ENCODE results near the gene SDHB.

The SDHB gene

DNA sequence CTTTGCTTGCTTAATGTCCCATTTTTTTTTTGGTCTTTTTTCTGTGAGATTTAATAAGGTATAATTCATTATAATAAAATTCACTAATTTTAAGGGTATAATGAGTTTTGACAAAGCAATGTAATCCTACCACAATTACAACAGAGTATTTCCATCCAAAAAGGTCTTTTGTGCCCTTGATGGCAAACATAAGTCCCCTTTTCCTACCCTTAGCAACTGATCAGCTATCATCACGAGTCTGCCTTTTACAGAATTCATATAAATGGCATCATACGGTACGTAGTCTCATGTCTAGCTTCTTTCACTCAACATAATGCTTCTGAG is 7.5 kb downstream of the SDHB start:
- DNase-seq (ENCODE audit: low read depth in 4 of 4, low spot score in 1 of 4): no peak

DNA sequence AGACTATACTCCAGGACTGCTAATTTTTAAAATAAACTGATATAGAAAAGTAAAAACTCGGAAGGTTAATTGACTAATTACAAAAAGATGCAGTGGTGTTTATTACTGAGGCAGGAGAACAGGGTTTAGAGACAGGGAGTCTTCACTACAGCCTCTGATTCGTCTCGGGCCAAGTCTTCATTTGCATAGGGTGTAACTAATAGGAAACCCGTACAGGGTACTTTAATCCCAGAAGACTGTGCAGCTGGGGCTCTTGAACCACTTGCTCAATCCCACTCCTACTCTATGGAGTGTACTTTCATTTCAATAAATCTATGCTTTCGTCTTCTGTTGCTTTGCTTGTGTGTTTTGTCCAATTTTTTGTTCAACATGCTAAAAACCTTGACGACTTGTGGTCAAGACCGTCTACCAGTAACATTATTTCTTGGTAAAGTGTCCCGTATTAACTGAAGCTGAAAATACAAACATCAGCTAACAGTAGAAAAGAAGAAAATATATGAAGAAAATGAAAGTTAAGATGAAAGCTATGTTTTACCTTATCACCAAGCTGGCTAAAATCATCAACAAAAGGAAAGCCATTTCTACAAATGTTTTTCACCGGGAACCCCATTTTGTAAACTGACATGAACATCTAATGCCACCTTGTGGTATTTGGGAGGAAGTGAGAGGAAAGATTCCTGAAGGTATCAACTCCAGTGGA is 8.0 kb downstream of the SDHB start:
- DNase-seq (ENCODE audit: low read depth in 4 of 4, low spot score in 1 of 4): no peak

DNA sequence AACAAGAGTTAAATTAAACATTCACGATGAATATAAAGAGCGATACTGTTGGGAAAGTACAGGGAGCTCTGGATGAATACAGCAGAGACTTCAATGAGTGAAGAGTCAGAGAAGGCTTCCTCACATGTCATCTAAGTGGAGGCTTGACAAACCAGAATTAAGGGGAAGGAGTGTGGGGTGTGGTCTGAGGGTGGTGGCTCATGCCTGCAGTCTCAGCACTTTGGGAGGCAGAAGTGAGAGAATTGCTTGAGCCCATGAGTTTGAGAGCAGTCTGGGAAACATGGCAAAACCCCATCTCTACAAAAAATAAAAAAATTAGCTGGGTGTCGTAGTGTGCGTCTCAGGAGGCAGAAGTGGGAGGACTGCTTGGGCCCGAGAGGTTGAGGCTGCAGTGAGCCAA is 8.7 kb downstream of the SDHB start:
- DNase-seq (ENCODE audit: low read depth in 4 of 4, low spot score in 1 of 4): no peak

DNA sequence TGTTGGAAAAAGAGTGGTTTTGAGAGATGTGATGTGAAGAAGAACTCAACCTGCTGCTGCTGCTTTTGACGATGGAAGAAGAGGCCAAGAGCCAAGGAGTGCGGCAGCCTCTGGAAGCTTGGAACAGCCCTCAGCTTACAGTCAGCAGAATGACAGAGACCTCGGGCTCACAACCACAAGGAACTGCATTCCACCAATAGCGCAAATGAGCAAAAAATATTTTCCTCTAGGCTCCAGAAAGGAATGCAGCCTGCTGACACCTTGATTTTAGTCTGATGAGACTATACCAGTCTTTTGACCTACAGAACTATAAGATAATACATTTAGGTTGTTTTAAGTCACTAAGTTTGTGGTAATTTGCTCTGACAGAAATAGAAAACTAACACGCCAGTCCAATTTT is 10.2 kb downstream of the SDHB start:
- no peak for DNase-seq (ENCODE audit: low read depth in 4 of 4, low spot score in 1 of 4)

DNA sequence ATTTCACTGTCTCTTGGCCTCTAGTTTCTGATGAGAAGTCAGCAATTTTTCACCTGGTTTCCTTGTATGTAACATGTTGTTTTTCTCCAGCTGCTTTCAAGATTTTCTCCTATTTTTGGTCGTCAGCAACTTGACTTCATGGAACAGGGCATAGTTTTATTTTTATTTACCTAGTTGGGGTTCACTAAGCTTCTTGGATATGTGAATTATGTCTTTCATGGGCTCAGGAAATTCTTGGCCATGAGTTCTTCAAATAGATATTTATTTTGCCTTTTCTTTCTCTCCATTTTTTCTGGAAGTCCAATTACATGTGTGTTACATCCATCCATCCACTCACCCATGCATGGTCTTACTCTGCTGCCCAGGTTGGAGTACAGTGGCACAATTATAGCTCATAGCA is 13.7 kb downstream of the SDHB start:
- no peak for DNase-seq (ENCODE audit: low read depth in 4 of 4, low spot score in 1 of 4)

DNA sequence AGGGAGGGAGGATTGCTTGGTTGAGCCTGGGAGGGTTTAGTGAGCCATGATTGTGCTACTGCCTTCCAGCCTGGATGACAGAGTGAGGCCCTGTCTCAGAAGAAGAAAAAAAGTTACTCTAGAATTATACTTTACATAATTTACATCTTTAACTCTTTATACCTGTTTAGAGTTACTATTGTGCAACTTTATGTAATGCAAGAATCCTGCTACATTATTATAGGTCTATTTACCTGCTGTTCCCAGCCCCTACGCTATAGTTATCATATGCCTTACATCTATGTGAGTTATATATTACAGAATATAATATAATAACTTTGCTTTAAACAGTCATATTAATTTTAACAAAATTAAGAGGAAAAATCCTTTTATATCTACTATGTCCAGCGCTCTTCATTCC is 14.3 kb downstream of the SDHB start:
- DNase-seq (ENCODE audit: low read depth in 4 of 4, low spot score in 1 of 4): no peak

DNA sequence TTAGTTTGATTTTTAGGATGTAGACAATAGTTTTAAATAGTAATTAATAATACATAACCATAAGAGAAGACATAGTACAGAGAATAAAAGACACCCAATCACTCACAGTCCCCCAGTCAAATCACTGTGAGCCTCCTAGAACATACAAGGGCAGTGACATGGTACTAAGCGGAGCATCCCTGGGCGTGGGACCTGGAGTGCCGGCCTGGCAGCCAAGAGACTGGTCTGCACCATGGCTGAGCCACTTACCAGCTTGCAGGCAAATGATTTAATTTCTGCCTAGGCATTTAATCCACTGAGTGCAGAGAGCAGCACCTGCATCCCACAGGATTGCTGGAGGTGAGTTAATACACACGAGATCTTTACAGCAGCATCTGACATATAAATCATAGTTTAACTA is 20.4 kb downstream of the SDHB start:
- DNase-seq (ENCODE audit: low read depth in 4 of 4, low spot score in 1 of 4): no peak

DNA sequence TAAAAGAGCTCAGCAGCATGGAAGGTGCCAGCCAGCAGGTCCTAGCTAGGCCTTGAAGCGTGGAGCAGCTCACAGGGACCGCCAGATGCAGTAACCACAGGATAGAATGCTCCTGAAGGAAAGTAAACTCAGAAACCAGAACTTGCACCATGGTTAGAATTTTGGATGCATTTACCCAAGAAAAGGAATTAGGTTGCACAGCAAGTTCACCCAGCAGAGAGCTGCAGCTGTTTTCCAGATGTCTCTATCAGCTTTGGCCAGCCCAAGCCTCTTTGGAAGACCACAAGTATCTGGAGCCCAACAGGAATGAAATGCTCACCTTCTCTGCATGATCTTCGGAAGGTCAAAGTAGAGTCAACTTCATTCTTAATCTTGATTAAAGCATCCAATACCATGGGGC is 21.1 kb downstream of the SDHB start:
- no peak for DNase-seq (ENCODE audit: low read depth in 4 of 4, low spot score in 1 of 4)

DNA sequence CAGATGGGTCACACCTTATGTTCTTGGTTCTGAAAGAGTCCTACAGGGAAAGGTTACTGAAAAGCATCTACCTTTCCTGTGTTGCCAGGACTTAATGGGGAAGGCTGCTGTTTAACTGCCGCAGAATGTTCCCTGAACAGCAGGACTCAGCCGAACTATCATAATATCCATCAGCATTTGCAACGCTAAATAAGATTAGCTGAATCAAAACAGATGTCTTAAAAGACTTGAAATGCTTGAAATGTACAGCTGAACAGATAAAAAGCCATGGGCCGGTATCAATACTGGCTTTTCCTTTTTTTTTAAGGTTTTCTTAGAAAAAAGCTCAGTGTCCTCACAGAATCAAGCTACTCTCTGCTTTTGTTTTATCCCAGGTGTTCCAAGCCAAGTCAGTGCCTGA is 22.4 kb downstream of the SDHB start:
- DNase-seq (ENCODE audit: low read depth in 4 of 4, low spot score in 1 of 4): no peak

DNA sequence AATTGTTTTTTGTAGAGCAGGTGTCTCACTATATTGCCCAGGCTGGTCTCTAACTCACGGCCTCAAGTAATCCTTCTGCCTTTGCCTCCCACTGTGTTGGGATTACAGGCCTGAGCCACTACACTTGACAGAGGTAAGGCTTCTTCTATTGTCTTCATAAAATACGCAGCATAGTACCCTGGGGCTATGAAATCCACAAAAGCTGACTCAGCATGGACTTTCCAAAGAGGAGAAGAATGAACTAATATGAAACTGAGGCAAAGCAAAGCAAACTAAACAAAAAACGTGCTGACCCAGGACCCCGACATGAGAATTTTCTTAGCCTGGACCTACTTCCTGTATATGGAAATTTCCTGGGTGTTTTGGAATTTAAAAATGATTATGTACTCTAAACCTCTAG is 23.6 kb downstream of the SDHB start:
- DNase-seq (ENCODE audit: low read depth in 4 of 4, low spot score in 1 of 4): no peak

DNA sequence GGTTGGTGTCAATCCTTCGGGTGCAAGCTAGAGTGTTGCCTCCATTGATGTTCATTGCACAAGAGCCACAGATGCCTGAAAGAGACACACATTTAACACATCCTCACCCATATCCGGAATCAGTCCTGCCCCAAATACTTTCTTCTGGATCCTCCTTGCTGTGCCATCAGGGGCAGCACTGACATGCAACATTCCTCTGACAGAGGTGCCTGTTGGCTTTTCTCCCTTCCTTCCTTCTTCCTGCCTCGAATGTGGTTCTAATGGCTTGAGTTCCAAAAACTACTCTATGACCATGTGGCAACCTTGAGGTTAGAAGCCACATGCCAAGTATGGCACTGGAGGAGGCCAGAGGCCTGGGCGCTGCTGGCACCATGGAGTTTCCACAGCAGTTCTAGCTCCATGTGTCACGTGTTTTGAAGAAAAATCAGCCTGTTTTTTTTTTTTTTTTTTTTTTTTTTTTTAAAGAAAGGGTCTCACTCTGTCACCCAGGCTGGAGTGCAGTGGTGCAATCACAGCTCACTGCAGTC is 25.1 kb downstream of the SDHB start:
- no peak for DNase-seq (ENCODE audit: low read depth in 4 of 4, low spot score in 1 of 4)

DNA sequence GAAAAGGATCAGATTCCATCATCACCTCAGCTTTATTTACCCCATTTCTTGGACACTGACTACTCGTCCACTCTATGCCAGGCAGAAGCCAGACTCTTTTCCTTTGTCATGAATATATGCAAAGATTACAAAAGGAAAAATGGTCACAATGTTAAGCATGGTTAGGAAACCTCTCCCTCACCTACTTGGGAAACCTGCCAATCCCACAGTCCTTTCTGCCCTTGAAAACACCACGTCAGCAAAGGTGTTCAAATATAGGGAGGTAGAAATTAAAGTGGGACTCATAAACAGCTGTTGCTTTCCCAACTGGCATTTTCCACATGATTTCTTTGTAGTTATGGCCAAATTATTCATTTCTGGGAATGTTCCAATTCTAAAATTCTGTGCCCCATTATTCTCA is 25.9 kb downstream of the SDHB start:
- no peak for DNase-seq (ENCODE audit: low read depth in 4 of 4, low spot score in 1 of 4)

DNA sequence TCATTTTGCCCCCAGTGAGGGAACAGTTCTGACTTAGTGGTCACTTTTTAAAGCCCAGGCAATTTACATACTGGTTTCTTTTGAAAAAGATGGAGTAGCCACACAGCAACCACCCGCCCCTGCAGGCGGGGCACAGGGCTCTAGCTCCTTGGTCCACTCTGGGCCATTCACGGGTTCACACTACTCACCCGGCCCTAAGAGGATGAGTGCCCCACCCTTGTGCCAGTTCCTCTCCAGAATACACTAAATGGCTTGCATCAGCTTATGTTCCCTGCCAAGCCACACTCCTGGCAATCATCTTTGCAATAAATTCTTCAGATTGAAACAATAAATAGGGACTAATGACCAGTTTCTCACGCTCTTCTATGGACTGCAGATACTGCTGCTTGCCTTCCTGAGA is 26.4 kb downstream of the SDHB start:
- DNase-seq (ENCODE audit: low read depth in 4 of 4, low spot score in 1 of 4): no peak

DNA sequence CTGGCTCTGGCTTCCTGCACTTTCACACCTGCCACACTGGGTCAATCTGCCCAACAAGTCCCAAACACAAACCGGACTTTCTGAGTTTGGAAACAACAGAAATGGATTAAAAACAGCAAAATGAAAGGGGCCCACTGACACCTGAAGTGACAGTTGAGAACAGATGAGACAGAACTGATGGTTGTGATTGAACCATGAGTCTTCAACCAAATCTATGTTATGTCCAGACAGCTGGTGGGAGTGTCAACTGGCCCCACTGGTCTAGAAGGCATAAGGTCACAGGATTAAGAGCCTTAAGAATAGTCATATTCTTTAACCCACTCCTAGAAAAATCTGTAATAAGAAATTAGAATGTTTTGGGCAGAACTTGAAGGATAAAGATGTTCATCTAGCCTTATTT is 29.1 kb downstream of the SDHB start:
- no peak for DNase-seq (ENCODE audit: low read depth in 4 of 4, low spot score in 1 of 4)

DNA sequence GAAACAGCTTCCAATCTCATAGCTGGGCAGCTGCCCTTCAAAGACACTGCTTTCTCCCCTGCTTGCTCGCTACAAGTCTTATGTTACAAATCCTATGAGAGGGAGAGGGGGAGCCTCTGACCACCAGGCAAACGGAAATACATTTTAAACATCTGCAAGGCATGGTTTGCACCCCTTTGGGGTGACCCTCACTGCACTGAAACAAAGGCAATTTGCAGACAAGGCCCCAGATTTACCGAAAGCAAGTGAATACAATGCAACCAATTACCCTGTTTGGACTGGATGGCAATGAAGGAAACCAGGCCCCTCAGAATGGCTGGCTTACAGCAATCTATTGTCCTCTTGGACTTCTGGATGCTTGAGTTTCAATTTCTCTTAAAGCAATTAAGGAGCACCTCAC is 30.3 kb downstream of the SDHB start:
- no peak for DNase-seq (ENCODE audit: low read depth in 4 of 4, low spot score in 1 of 4)

DNA sequence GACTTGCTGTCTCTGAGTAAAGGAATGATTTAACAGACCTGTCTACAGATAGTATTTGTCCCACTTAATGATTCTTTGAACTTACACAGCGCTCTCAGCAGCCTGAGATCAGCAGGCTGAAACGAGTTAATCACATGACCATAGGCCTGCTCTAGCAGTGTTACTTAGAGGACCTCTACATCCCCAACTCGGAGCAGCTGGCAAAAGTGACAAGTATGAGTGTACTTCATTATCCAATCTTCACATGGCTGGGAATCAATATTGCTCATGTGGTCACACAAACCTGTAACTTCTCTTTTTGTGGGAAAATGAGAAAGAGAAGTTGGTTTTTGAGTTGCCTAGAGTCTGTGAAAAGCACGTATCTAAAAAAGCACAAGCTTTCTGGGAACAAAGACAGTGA is 30.7 kb downstream of the SDHB start:
- no peak for DNase-seq (ENCODE audit: low read depth in 4 of 4, low spot score in 1 of 4)

DNA sequence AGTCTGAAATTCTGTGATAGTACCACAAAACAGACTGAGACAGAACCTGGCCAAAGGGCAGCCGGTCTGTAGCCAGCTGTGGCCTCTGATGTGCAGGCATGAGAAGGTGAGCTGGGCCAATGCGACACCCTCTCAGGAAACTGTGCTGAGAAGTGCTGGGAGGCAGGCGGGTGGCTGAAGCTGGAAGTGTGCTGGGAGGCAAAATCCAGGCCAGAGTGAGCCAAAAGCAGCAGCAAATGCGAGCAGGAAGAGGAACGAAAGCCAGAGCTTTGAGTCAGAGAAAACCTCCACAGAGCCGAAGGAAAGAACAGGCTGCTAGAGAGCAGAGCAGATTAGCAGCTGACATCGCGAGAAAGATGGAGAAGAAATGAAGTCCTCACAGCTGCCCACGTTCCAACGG is 31.9 kb downstream of the SDHB start:
- no peak for DNase-seq (ENCODE audit: low read depth in 4 of 4, low spot score in 1 of 4)

DNA sequence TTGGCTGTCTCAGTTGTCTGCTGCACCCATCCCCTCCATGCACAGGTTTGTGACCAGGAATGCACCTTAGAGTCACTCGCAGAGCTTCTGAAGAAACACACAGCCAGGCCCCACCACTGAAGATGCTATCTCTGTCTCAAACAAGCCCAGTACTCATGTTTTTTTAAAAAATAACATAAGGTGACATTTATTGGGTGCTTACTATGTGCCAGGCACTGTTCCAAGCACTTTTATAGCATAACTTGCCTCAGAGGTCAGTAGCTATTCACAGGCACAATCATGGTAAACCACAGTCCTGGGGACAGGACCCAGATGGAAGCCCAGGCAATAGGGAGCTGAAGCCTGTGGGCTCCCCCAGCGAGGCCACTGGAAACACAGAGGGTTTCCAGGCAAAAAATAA is 33.3 kb downstream of the SDHB start:
- no peak for DNase-seq (ENCODE audit: low read depth in 4 of 4, low spot score in 1 of 4)

DNA sequence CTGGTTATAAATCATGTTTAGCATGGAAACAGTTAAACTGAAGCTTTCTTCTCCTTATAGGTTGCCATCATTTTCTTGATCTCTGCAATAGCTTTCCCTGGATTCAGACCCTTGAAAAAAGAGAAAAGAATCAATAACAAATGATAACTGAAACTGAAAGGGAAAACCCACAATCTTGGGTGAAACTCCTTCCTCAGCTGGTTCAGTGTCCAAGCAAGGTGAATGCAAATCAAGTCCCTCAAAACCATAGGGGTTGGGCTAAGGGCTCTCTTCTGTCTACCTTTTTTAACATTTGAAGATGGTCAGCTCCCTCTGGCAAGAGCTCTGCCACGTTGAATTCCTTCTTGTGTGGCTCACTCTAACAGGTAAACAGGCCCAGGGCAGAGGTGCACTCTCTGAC is 35.0 kb downstream of the SDHB start:
- DNase-seq (ENCODE audit: low read depth in 4 of 4, low spot score in 1 of 4): no peak

DNA sequence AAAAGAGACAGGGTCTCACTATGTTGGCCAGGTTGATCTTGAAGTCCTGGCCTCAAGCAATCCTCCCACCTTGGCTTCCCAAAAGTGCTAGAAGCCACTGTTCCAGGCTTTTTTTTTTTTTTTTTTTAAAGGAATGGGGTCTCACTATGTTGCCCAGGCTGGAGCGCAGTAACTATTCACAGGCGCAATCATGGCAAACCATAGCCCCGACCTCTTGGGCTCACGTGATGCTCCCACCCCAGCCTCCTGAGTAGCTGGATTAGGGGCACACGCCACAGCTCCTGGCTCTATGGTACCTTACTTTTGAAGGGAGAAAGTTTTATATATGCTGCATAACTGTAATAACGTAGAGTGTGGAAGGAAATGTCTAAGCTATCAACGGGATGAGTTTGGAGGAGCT is 36.4 kb downstream of the SDHB start:
- no peak for DNase-seq (ENCODE audit: low read depth in 4 of 4, low spot score in 1 of 4)

DNA sequence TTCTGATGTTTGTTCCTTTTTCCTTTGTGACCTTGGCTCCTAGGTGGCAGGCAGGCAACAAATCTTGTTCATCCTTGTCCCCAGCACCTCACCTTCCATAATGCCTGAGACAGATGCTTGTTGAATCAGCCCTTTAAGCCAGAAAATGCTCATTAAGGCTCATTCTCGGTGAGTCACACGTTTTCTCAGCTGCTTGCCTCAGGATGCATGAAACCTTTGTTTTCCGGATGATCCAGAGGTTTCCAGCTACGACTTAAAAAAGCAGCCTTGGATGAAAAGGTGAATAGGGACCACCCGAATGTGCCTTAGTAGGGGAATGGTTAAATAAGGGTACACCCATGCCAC is 37.5 kb downstream of the SDHB start:
- DNase-seq (ENCODE audit: low read depth in 4 of 4, low spot score in 1 of 4): no peak

DNA sequence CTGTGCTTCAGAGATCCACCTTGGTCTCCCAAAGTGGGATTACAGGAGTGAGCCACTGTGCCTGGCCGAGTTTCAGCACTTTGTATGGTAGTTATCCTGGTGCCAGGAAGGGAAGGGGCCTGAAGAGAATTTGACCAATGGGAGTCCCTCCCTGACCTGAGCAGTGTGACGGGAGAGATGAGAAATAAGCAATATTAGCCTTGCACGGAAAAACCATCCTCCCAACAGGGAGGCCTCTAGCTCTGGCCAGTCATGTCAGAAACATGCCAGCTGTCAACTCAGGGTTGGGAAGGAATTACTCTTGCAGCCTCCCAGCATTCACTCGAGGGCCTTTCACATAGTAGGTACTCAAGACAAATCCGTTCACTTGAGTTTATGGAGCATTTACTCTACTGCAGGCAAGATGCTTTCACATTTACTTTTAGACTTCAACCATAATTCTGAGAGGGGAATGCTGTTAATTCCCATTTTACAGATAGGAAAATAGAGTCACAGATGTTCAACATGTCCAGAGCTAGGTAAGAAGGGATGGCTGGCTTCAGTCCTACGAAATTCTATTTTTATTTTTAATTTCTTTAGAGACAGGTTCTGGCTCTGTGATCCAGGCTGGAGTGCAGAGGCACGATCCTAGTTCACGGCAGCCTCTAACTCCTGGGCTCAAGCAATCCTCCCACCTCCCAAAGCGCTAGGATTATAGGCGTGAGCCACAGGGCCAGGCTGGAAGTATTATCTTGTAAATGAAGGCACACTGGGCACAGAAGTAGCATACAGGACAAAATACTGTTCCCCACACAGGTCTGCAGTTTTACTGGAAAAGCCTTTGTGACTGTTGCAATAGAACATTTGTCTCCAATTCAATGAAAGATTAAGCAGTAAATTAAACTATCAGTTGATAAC is 38.9 kb downstream of the SDHB start:
- DNase-seq (ENCODE audit: low read depth in 4 of 4, low spot score in 1 of 4): no peak

Data from stimulated activated CD4-positive, alpha-beta T cell treated with anti-CD3 and anti-CD28 coated beads, Interleukin-1b, Interleukin-23, amount 100 ng/mL, for 24 hours (primary cell).